ENCODE results near the gene MYO9A. TPM values are rescaled to one million over a fixed set of nuclear protein-coding genes. Genes with fewer than 3 reads are reported as not detected.

The MYO9A gene
- total RNA-seq, 1 experiment from 2014 or later, result 21.4 TPM

DNA sequence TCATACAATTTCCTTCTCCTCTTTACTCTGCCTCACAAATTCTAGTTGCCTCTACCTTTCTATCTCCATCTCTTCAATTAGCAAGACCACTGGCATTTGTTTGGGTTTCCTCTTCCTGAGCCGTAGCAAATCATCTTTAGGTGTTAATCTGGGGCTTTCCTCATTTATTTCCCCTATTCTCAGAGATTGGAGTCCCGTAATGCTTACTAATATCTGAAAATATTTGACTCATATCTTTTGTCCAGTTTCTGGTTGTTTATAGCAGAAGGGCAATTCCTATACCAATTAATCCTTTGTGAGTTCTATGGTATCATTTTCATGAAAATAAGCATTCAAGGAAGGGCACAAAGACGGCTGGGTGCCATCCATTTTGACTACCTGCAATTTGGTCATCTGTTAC is 203.9 kb downstream of the MYO9A start:
- Mint-ChIP-seq H3K27me3 (ENCODE audit: low read depth) (no peaks in the 10 kb centered on the region), H3K9me3 (no peaks in the 10 kb centered on the region), H3K4me1 (peaks cover 7 to 8% of the 10 kb centered on the region in 2 experiments), H3K36me3 (ENCODE audit: insufficient read depth in 1 of 3, low read depth in 3 of 3) (no peaks in the 10 kb centered on the region), H3K27ac (peak overlapping the region in 2 of 3 experiments; percentile 10 to 37; a peak in 2 of 7 replicates), H3K4me3 (no peak overlapping the region)
- Histone ChIP-seq H2BK12ac (ENCODE audit: insufficient read length, low read depth, low read length) (no peak overlapping the region), H3K9ac (ENCODE audit: extremely low read depth, insufficient read length, low read length) (no peak overlapping the region), H3K79me2 (ENCODE audit: insufficient read depth, low read length) (no peaks in the 10 kb centered on the region), H3K27me3 (ENCODE audit: insufficient read depth, low read length) (no peaks in the 10 kb centered on the region), H2BK20ac (ENCODE audit: low read depth, low read length, poor library complexity, severe bottlenecking) (no peak overlapping the region), H3K4me2 (ENCODE audit: insufficient read depth, insufficient read length, low read length) (no peak overlapping the region), H3K14ac (ENCODE audit: insufficient read depth, low read length) (no peak overlapping the region), H4K91ac (ENCODE audit: insufficient read length, low read depth, low read length) (no peak overlapping the region), H4K8ac (replicated peaks; ENCODE audit: insufficient read length, low read depth, low read length) (no peak overlapping the region), H2AK5ac (ENCODE audit: insufficient read length, low read length) (no peak overlapping the region), H3K79me1 (ENCODE audit: insufficient read depth, low read depth, low read length, poor library complexity, severe bottlenecking) (no peaks in the 10 kb centered on the region), H3K18ac (ENCODE audit: insufficient read length, low read depth, low read length) (no peak overlapping the region), H4K20me1 (ENCODE audit: control insufficient read depth, insufficient read depth, insufficient read length) (no peaks in the 10 kb centered on the region), H3K23ac (ENCODE audit: insufficient read length, low read depth, low read length) (no peak overlapping the region), H3K56ac (ENCODE audit: insufficient read length, low read depth, low read length) (no peak overlapping the region), H2AFZ (ENCODE audit: low read length) (no peak overlapping the region), H4K5ac (ENCODE audit: insufficient read length, low read depth, low read length) (no peak overlapping the region), H3K4ac (ENCODE audit: low read depth, low read length) (no peak overlapping the region), H3K27ac (ENCODE audit: insufficient read length, low read depth, low read length) (no peak overlapping the region), H3T11ph (ENCODE audit: low read length) (no peak overlapping the region), H2BK5ac (ENCODE audit: insufficient read length, low read length) (no peak overlapping the region), H2BK15ac (ENCODE audit: low read depth, low read length) (no peak overlapping the region), H3K23me2 (ENCODE audit: insufficient read length, low read depth, low read length, poor library complexity, severe bottlenecking) (no peaks in the 10 kb centered on the region), H3K4me1 (ENCODE audit: insufficient read depth, low read length) (no peaks in the 10 kb centered on the region), H2BK120ac (ENCODE audit: low read depth, low read length, poor library complexity, severe bottlenecking) (no peak overlapping the region), H3K9me3 (ENCODE audit: control insufficient read depth, low read depth, low read length) (no peaks in the 10 kb centered on the region)
- TF ChIP-seq, protein P1, sequence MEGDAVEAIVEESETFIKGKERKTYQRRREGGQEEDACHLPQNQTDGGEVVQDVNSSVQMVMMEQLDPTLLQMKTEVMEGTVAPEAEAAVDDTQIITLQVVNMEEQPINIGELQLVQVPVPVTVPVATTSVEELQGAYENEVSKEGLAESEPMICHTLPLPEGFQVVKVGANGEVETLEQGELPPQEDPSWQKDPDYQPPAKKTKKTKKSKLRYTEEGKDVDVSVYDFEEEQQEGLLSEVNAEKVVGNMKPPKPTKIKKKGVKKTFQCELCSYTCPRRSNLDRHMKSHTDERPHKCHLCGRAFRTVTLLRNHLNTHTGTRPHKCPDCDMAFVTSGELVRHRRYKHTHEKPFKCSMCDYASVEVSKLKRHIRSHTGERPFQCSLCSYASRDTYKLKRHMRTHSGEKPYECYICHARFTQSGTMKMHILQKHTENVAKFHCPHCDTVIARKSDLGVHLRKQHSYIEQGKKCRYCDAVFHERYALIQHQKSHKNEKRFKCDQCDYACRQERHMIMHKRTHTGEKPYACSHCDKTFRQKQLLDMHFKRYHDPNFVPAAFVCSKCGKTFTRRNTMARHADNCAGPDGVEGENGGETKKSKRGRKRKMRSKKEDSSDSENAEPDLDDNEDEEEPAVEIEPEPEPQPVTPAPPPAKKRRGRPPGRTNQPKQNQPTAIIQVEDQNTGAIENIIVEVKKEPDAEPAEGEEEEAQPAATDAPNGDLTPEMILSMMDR (conservative IDR thresholded peaks at IDR 0.05), result no peak
- DNase-seq, result no peak
- WGBS (ENCODE audit: extremely low coverage, insufficient read length, low lambda C conversion rate), result no CpG with 5 or more reads among the region's 3 CpGs
